NCI-H2196 treated with DMSO at 0.1 percent for 48 hours (cell line): ENCODE results near the gene ESPNL.
"Not testable (repeated sequence)": the region's sequence is repeated elsewhere in the genome, so short reads cannot be mapped to it uniquely, and the experiment has no call there.

ENCODE experiments used
- DNase-seq: peaks from one replicate; lab custom pipeline; 2025; ENCODE audit not compliant: unreplicated experiment; lab: John Stamatoyannopoulos, UW

Gene ESPNL

GRCh38 chr2:238114851-238115660 is 14.9 kb downstream of the ESPNL start:
- no peak for DNase-seq

GRCh38 chr2:238115709-238116108 is 15.6 kb downstream of the ESPNL start:
- DNase-seq = not testable (repeated sequence)

- no peak for DNase-seq
Observed at GRCh38 chr2:238116298-238117198, 16.4 kb downstream of the ESPNL start.

GRCh38 chr2:238117199-238118154 is 17.3 kb downstream of the ESPNL start:
- DNase-seq = no peak

- DNase-seq = no peak
Observed at GRCh38 chr2:238119756-238120462, 19.8 kb downstream of the ESPNL start.

GRCh38 chr2:238120463-238121298 is 20.5 kb downstream of the ESPNL start:
- no peak for DNase-seq

- DNase-seq = no peak
Observed at GRCh38 chr2:238121511-238122286, 21.6 kb downstream of the ESPNL start.

GRCh38 chr2:238122287-238123217 is 22.4 kb downstream of the ESPNL start:
- DNase-seq = no peak

GRCh38 chr2:238123218-238123971 is 23.3 kb downstream of the ESPNL start:
- DNase-seq = no peak

GRCh38 chr2:238123991-238124470 is 23.9 kb downstream of the ESPNL start:
- no peak for DNase-seq

- no peak for DNase-seq
Observed at GRCh38 chr2:238124488-238125126, 24.5 kb downstream of the ESPNL start.

GRCh38 chr2:238125127-238125885 is 25.2 kb downstream of the ESPNL start:
- no peak for DNase-seq

GRCh38 chr2:238126338-238126737 is 26.2 kb downstream of the ESPNL start:
- DNase-seq = no peak

GRCh38 chr2:238126775-238127164 is 26.6 kb downstream of the ESPNL start:
- DNase-seq = no peak
